ENCODE measurements around the gene PGAP2. TPM values are rescaled to one million over a fixed set of nuclear protein-coding genes. Genes with fewer than 3 reads are reported as not detected.

PGAP2 gene
- total RNA-seq, 1 donor from 2014 or later, result 43.1 TPM

- no peak for TF ChIP-seq CTCF (conservative IDR thresholded peaks at IDR 0.05)
- Mint-ChIP-seq H3K9me3 (no peaks in the 10 kb centered on the region), H3K27me3 (no peaks in the 10 kb centered on the region), H3K4me1 (ENCODE audit: unreplicated experiment) (peaks cover 21% of the 10 kb centered on the region), H3K27ac (peak overlapping the region; percentile 99), H3K4me3 (peak overlapping the region; percentile 95), H3K36me3 (peaks cover 5% of the 10 kb centered on the region)
- DNase-seq (ENCODE audit: extremely low spot score, unreplicated experiment), result no peak
These were observed 9.2 kb upstream of the PGAP2 start for GRCh38 chr11:3799143-3799542.

GRCh38 chr11:3799873-3800272, 8.5 kb upstream of the PGAP2 start:
- Mint-ChIP-seq H3K9me3 (no peaks in the 10 kb centered on the region), H3K4me1 (ENCODE audit: unreplicated experiment) (peaks cover 18% of the 10 kb centered on the region), H3K27ac (no peak overlapping the region), H3K36me3 (peaks cover 5% of the 10 kb centered on the region), H3K4me3 (peak overlapping the region; percentile 18), H3K27me3 (no peaks in the 10 kb centered on the region)
- DNase-seq (ENCODE audit: extremely low spot score, unreplicated experiment), result no peak
- no peak for TF ChIP-seq CTCF (conservative IDR thresholded peaks at IDR 0.05)

GRCh38 chr11:3802011-3802790, 6.2 kb upstream of the PGAP2 start:
- no peaks in the 10 kb centered on the region for H3K36me3 Mint-ChIP-seq
- H3K4me1 Mint-ChIP-seq (ENCODE audit: unreplicated experiment), result peaks cover 9% of the 10 kb centered on the region
- H3K4me3 Mint-ChIP-seq, result no peak overlapping the region
- peak overlapping the region; percentile 52 for H3K27ac Mint-ChIP-seq
- TF ChIP-seq CTCF (conservative IDR thresholded peaks at IDR 0.05), result no peak
- no peaks in the 10 kb centered on the region for H3K27me3 Mint-ChIP-seq
- no peak for DNase-seq (ENCODE audit: extremely low spot score, unreplicated experiment)
- H3K9me3 Mint-ChIP-seq, result no peaks in the 10 kb centered on the region

GRCh38 chr11:3803726-3804495, 4.4 kb upstream of the PGAP2 start:
- no peak for TF ChIP-seq CTCF (conservative IDR thresholded peaks at IDR 0.05)
- Mint-ChIP-seq H3K27ac (no peak overlapping the region), H3K9me3 (no peaks in the 10 kb centered on the region), H3K4me1 (ENCODE audit: unreplicated experiment) (peaks cover 11% of the 10 kb centered on the region), H3K4me3 (no peak overlapping the region), H3K36me3 (no peaks in the 10 kb centered on the region), H3K27me3 (no peaks in the 10 kb centered on the region)
- no peak for DNase-seq (ENCODE audit: extremely low spot score, unreplicated experiment)

- peak; percentile 51 for TF ChIP-seq CTCF (conservative IDR thresholded peaks at IDR 0.05)
- no peak for DNase-seq (ENCODE audit: extremely low spot score, unreplicated experiment)
These were observed 682 bp downstream of the PGAP2 start for GRCh38 chr11:3808861-3809623.

More at GRCh38 chr11:3808861-3809623, 682 bp downstream of the PGAP2 start:
- no peaks in the 10 kb centered on the region for H3K36me3 Mint-ChIP-seq
- H3K9me3 Mint-ChIP-seq, result no peaks in the 10 kb centered on the region
- H3K27ac Mint-ChIP-seq, result peak overlapping the region; percentile 86
- peak overlapping the region; percentile 95 for H3K4me3 Mint-ChIP-seq
- H3K4me1 Mint-ChIP-seq (ENCODE audit: unreplicated experiment), result peaks cover 24% of the 10 kb centered on the region
- no peaks in the 10 kb centered on the region for H3K27me3 Mint-ChIP-seq

All from type B pancreatic cell (in vitro differentiated cells).